Body of pancreas (tissue), 2 donors: Measurements from ENCODE around the gene ACSF3. TPM values are rescaled to one million over a fixed set of nuclear protein-coding genes. Genes with fewer than 3 reads are reported as not detected.

ENCODE experiments used
- total RNA-seq, 2 donors: library from RNA; depleted of rRNA; stranded (reverse); fragments of >200 nt; gene quantifications; one replicate each; pipeline ENCODE4 v1.1.0, GENCODE V29; 2016

ACSF3 gene
- total RNA-seq, 2 donors from 2014 or later, result 22.1 to 48.8 TPM

Other genes with a start within 250 kb of the ACSF3 start
- gene GALNS, start 236.9 kb upstream of the ACSF3 start, total RNA-seq, result 10 to 100 TPM in 1 of 2 donors, 1 to 10 TPM in 1; 8.8 to 48.8 TPM
- 10 to 100 TPM in 1 of 2 donors, 1 to 10 TPM in 1; 7.6 to 35.5 TPM for gene TRAPPC2L, start 236.7 kb upstream of the ACSF3 start, total RNA-seq
- not detected for gene PABPN1L, start 227.2 kb upstream of the ACSF3 start, total RNA-seq
- 10 to 100 TPM in 1 of 2 donors, 1 to 10 TPM in 1; 7.8 to 16.2 TPM for gene CBFA2T3, start 116.6 kb upstream of the ACSF3 start, total RNA-seq
- 1 to 10 TPM in 1 of 2 donors, not detected in 1; 1.0 TPM for gene CDH15, start 77.9 kb downstream of the ACSF3 start, total RNA-seq
- gene SLC22A31, start 106.7 kb downstream of the ACSF3 start, total RNA-seq, result 10 to 100 TPM in 1 of 2 donors, not detected in 1; 68.2 TPM
- gene ZNF778, start 123.9 kb downstream of the ACSF3 start, total RNA-seq, result 1 to 10 TPM; 4.9 to 5.6 TPM